K562 (cell line): Measurements from ENCODE around the gene DCST1. TPM values are rescaled to one million over a fixed set of nuclear protein-coding genes. Genes with fewer than 3 reads are reported as not detected.

ENCODE experiments used
- BHLHE40 ChIP-seq: IDR thresholded peaks from 2 replicates; pipeline ENCODE4 v1.6.1; 2011; ENCODE audit warnings: low read length, improper control_type of control experiment
- CREBBP ChIP-seq: IDR thresholded peaks from one replicate; pipeline ENCODE4 v1.6.1; 2012; ENCODE audit warnings: low read depth, mild to moderate bottlenecking, control low read depth, inconsistent platforms, low read length
- GABPB1 ChIP-seq: sonication (generic); formaldehyde crosslinking; IDR thresholded peaks from 2 replicates; pipeline ENCODE4 v1.8.0; 2022; ENCODE audit warnings: mild to moderate bottlenecking, missing genetic modification reagents
- HMGN3 ChIP-seq: IDR thresholded peaks from 2 replicates; pipeline ENCODE4 v1.6.1; 2011; ENCODE audit warnings: borderline replicate concordance, low read depth, mild to moderate bottlenecking, mixed read lengths, low read length; ENCODE audit not compliant: insufficient read length; ENCODE audit errors: extremely low read depth
- PHB ChIP-seq: fragments of 250-450 bp; sonication (Bioruptor Pico); IDR thresholded peaks from 2 replicates; pipeline ENCODE4 v1.5.0; 2021
- RREB1 ChIP-seq: fragments of 250-450 bp; sonication (Bioruptor Pico); IDR thresholded peaks from 2 replicates; pipeline ENCODE4 v1.4.0; 2020
- SRF ChIP-seq, 2 experiments: fragments of 250-450, 450-650 bp in 1 of 2; sonication (Bioruptor Pico) in 1 of 2; sonication (generic) in 1 of 2; formaldehyde crosslinking; IDR thresholded peaks; 2 replicates each; pipeline versions ENCODE4 v1.5.0 to v1.5.1; 2020 to 2022; ENCODE audit warnings: mild to moderate bottlenecking in 1 of 2, missing genetic modification reagents in 1 of 2
- STAG1 ChIP-seq: sonication (generic); formaldehyde crosslinking; IDR thresholded peaks from 2 replicates; pipeline ENCODE4 v1.5.0; 2020; ENCODE audit warnings: missing genetic modification reagents, borderline replicate concordance
- TFE3 ChIP-seq: fragments of 450-650 bp; formaldehyde crosslinking; IDR thresholded peaks from 2 replicates; pipeline ENCODE4 v1.4.0; 2020; ENCODE audit warnings: mild to moderate bottlenecking, mixed read lengths
- ZBTB40 ChIP-seq, 2 experiments: fragments of 450-650 bp in 1 of 2; sonication (generic) in 1 of 2; formaldehyde crosslinking in 1 of 2; IDR thresholded peaks; 2 replicates each; pipeline versions ENCODE4 v1.7.1 to v1.9.0; 2016 to 2022; ENCODE audit warnings: inconsistent platforms in 1 of 2, mild to moderate bottlenecking in 1 of 2, missing genetic modification reagents in 1 of 2
- ZC3H4 ChIP-seq: sonication (generic); formaldehyde crosslinking; IDR thresholded peaks from 2 replicates; pipeline ENCODE4 v1.9.0; 2021; ENCODE audit warnings: missing genetic modification reagents, borderline replicate concordance
- polyA plus RNA-seq, 8 experiments: library from polyadenylated mRNA; depleted of rRNA in 4 of 8; stranded (reverse) in 5 of 8; unstranded in 3 of 8; fragments of >200 nt; fragmentation: Nextera tagmentation in 2 of 8; fragmentation: Illumina TruSeq in 1 of 8; extraction: Ambion mirVana in 2 of 8; extraction: Trizol in 1 of 8; gene quantifications; 2 replicates each; pipeline versions ENCODE4 v1.2.1 to v1.2.3, GENCODE V29; 2011 to 2014; ENCODE audit warnings: inconsistent platforms in 1 of 8, missing spikeins in 1 of 8
- total RNA-seq, 7 experiments: library from RNA; depleted of rRNA in 6 of 7; stranded (reverse); fragments of >200 nt in 6 of 7; fragmentation: Illumina TruSeq in 2 of 7; extraction: Trizol in 2 of 7; gene quantifications; 2 replicates each; pipeline versions ENCODE4 v1.2.1 to v1.2.3, GENCODE V29; 2011 to 2021; ENCODE audit warnings: low replicate concordance in 1 of 7

DCST1 gene
- total and polyA plus RNA-seq, 9 of the 15 experiments (the other 6 are each of a cell fraction or from before 2014, with no cell fraction given) = not detected

- 0 out of 2 replicates have a peak, but pooled peaks have one; percentile 44 for TF ChIP-seq STAG1 (CRISPR knock-in tag)
- TF ChIP-seq ZC3H4 (CRISPR knock-in tag) = peak; percentile 71; the same call in 1 of the 2 replicates
- no peak for TF ChIP-seq ZBTB40 (IDR thresholded peaks at IDR 0.05)
- TF ChIP-seq ZBTB40 (CRISPR knock-in tag; IDR thresholded peaks at IDR 0.05) = no peak
- no peak for TF ChIP-seq CREBBP
- no peak for TF ChIP-seq BHLHE40
- no peak for TF ChIP-seq SRF (CRISPR knock-in tag; IDR thresholded peaks at IDR 0.05)
- TF ChIP-seq PHB (CRISPR knock-in tag) = no peak
- no peak for TF ChIP-seq GABPB1 (CRISPR knock-in tag)
- TF ChIP-seq HMGN3 = peak; percentile 19
- no peak for TF ChIP-seq TFE3 (CRISPR knock-in tag)
- TF ChIP-seq RREB1 (CRISPR knock-in tag) = no peak
Observed at GRCh38 chr1:155051342-155051776, 17.7 kb downstream of the DCST1 start (continued).
